DOHH2 (cell line): ENCODE results near the gene ABHD3.

ENCODE experiments used
- H3F3A ChIP-seq: fragments of 200-600 bp; sonication (generic), shearing (Covaris generic); 2 replicates; pipeline ENCODE4 v1.6.0; 2016; ENCODE audit warnings: antibody characterized with exemption, mild to moderate bottlenecking; ENCODE audit not compliant: control insufficient read depth, insufficient read depth
- H3K27ac ChIP-seq: fragments of 200-600 bp; sonication (generic); 2 replicates; pipeline ENCODE4 v1.5.1; 2014; ENCODE audit warnings: low read depth, mild to moderate bottlenecking, low read length, moderate library complexity
- H3K27me3 ChIP-seq: fragments of 200-600 bp; sonication (generic); 2 replicates; pipeline ENCODE4 v1.6.1; 2014; ENCODE audit warnings: mild to moderate bottlenecking, low read length, mixed read lengths; ENCODE audit not compliant: control insufficient read depth
- H3K36me3 ChIP-seq: fragments of 200-600 bp; sonication (generic); 2 replicates; pipeline ENCODE4 v1.6.1; 2014; ENCODE audit warnings: mild to moderate bottlenecking, low read length, moderate library complexity, mixed read lengths; ENCODE audit not compliant: control insufficient read depth
- H3K4me1 ChIP-seq: fragments of 200-600 bp; sonication (generic); 2 replicates; pipeline ENCODE4 v1.6.1; 2014; ENCODE audit warnings: mild to moderate bottlenecking, low read length, mixed read lengths; ENCODE audit not compliant: control insufficient read depth
- H3K4me2 ChIP-seq: fragments of 200-600 bp; sonication (generic); 2 replicates; pipeline ENCODE4 v1.6.0; 2014; ENCODE audit warnings: mild to moderate bottlenecking, low read length, moderate library complexity
- H3K4me3 ChIP-seq: fragments of 200-600 bp; sonication (generic); 2 replicates; pipeline ENCODE4 v1.5.1; 2014; ENCODE audit warnings: mild to moderate bottlenecking, low read length, mixed read lengths
- H3K79me2 ChIP-seq: fragments of 200-600 bp; sonication (generic); 2 replicates; pipeline ENCODE4 v1.6.1; 2014; ENCODE audit warnings: mild to moderate bottlenecking, low read length, mixed read lengths; ENCODE audit not compliant: control insufficient read depth
- H3K9me2 ChIP-seq: fragments of 200-600 bp; sonication (generic); replicated peaks from 2 replicates; pipeline ENCODE4 v1.6.1; 2014; ENCODE audit warnings: mild to moderate bottlenecking, low read length, mixed read lengths; ENCODE audit not compliant: control insufficient read depth
- H3K9me3 ChIP-seq: fragments of 200-600 bp; sonication (generic); 2 replicates; pipeline ENCODE4 v1.6.1; 2014; ENCODE audit warnings: antibody characterized with exemption, low read length, mixed read lengths; ENCODE audit not compliant: control insufficient read depth, insufficient read depth
- H4K20me1 ChIP-seq: fragments of 200-600 bp; sonication (generic); 2 replicates; pipeline ENCODE4 v1.6.0; 2014; ENCODE audit warnings: low read depth, mild to moderate bottlenecking, antibody characterized with exemption, low read length, moderate library complexity; ENCODE audit not compliant: control insufficient read depth, insufficient read depth
- EZH2phosphoT487 ChIP-seq: fragments of 200-600 bp; sonication (generic); IDR thresholded peaks from 2 replicates; pipeline ENCODE4 v1.6.1; 2017; ENCODE audit warnings: borderline replicate concordance, mild to moderate bottlenecking, antibody characterized with exemption, low read length, moderate library complexity, mixed read lengths
- TF ChIP-seq, protein P1 (sequence below): fragments of 200-600 bp; sonication (generic); IDR thresholded peaks from one replicate; pipeline ENCODE4 v1.5.1; 2014; ENCODE audit warnings: antibody characterized with exemption, mild to moderate bottlenecking, low read depth, low read length; ENCODE audit not compliant: poor library complexity, severe bottlenecking

Gene ABHD3

DNA sequence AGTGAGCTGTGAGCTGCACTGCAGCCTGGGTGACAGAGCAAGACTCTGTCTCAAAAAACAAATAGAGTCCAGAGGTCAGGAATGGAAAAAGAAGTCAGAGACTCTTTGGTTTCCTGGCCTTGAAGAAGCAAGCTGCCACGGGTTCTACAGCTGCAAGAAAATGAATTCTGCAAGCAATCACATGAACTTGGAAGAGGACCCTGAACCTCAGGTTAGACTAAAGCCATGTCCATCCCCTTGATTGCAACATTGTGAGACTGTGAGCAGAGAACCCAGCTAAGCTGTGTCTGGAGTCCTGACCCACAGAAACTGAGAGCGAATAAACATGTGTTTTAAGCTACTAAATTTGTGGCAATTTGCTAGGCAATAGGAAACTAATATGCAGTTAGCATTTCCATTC lies 23.1 kb upstream of the ABHD3 start:
- H3K79me2 ChIP-seq = no peaks in the 10 kb centered on the region
- no peaks in the 10 kb centered on the region for H3F3A ChIP-seq
- H3K4me2 ChIP-seq = no peak overlapping the region
- no peaks in the 10 kb centered on the region for H3K9me2 ChIP-seq
- no peak overlapping the region for H3K27ac ChIP-seq
- peaks cover 7% of the 10 kb centered on the region for H3K4me1 ChIP-seq
- H3K36me3 ChIP-seq = no peaks in the 10 kb centered on the region
- no peak for TF ChIP-seq EZH2phosphoT487
- TF ChIP-seq, protein P1, sequence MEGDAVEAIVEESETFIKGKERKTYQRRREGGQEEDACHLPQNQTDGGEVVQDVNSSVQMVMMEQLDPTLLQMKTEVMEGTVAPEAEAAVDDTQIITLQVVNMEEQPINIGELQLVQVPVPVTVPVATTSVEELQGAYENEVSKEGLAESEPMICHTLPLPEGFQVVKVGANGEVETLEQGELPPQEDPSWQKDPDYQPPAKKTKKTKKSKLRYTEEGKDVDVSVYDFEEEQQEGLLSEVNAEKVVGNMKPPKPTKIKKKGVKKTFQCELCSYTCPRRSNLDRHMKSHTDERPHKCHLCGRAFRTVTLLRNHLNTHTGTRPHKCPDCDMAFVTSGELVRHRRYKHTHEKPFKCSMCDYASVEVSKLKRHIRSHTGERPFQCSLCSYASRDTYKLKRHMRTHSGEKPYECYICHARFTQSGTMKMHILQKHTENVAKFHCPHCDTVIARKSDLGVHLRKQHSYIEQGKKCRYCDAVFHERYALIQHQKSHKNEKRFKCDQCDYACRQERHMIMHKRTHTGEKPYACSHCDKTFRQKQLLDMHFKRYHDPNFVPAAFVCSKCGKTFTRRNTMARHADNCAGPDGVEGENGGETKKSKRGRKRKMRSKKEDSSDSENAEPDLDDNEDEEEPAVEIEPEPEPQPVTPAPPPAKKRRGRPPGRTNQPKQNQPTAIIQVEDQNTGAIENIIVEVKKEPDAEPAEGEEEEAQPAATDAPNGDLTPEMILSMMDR = no peak
- H3K4me3 ChIP-seq = no peak overlapping the region
- no peaks in the 10 kb centered on the region for H3K27me3 ChIP-seq
- H3K9me3 ChIP-seq = no peaks in the 10 kb centered on the region
- no peaks in the 10 kb centered on the region for H4K20me1 ChIP-seq

DNA sequence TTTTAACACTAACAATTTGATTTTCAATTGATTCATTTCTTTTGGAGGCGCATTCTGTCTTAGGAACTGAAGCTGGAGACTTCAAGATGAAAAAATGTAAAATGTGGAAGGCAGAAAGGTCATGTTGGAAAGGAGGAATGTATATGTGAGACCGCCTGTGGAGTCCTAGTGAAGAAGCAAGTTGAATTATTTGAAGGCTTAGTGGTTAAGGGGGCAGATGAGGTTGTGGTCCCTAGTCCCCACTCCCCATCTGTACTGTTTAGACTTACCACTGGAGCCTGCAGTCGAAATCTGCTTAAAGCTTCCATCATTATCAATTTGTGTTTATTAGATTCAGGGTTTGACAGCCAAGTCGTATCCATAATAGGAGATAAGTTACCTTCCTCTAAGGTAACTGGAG lies 20.6 kb upstream of the ABHD3 start:
- H3K4me2 ChIP-seq = no peak overlapping the region
- peaks cover 7% of the 10 kb centered on the region for H3K4me1 ChIP-seq
- no peak overlapping the region for H3K4me3 ChIP-seq
- no peaks in the 10 kb centered on the region for H4K20me1 ChIP-seq
- no peak for TF ChIP-seq EZH2phosphoT487
- TF ChIP-seq, protein P1 = no peak
- no peaks in the 10 kb centered on the region for H3K9me3 ChIP-seq
- H3K27ac ChIP-seq = no peak overlapping the region
- no peaks in the 10 kb centered on the region for H3K36me3 ChIP-seq
- H3K79me2 ChIP-seq = no peaks in the 10 kb centered on the region
- H3K27me3 ChIP-seq = no peaks in the 10 kb centered on the region
- no peaks in the 10 kb centered on the region for H3K9me2 ChIP-seq
- no peaks in the 10 kb centered on the region for H3F3A ChIP-seq

DNA sequence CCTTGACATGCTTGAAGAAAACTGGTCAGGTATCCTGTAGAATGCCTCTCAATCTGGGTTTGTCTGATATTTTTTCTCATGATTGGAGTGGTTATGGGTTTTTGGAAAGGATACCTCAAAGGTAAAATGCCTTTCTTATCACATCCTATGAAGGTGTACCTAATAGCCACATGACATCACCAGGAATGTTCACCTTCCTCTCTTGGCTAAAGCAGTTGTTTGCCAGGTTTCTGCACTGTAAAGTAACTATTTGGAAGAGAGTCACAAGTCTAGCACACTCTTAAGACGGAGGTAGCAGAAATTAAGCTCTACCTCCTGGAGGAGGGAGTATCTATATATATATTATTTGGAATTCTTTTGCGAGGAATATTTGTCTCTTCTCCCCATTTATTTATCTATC lies 18.1 kb upstream of the ABHD3 start:
- H3K4me1 ChIP-seq = peaks cover 7% of the 10 kb centered on the region

More for the DNA sequence above, 18.1 kb upstream of the ABHD3 start:
- Histone ChIP-seq H3K9me3 (no peaks in the 10 kb centered on the region), H3K27ac (no peak overlapping the region), H3K4me2 (no peak overlapping the region), H3K36me3 (no peaks in the 10 kb centered on the region), H4K20me1 (no peaks in the 10 kb centered on the region), H3K9me2 (no peaks in the 10 kb centered on the region), H3K79me2 (no peaks in the 10 kb centered on the region), H3F3A (no peaks in the 10 kb centered on the region), H3K4me3 (no peak overlapping the region), H3K27me3 (no peaks in the 10 kb centered on the region)
- no peak for TF ChIP-seq EZH2phosphoT487
- TF ChIP-seq, protein P1 = no peak
